MM.1S (cell line): ENCODE measurements around the gene MAP4K3.

Experiments used
- DNase-seq: peaks from one replicate; pipeline ENCODE4 v3.0.0-alpha.2; 2015
- H2AFZ ChIP-seq: fragments of 300-600 bp; sonication (generic); 2 replicates; pipeline ENCODE4 v1.6.0; 2016; ENCODE audit warnings: antibody characterized with exemption, low read length
- H3F3A ChIP-seq: fragments of 300-600 bp; sonication (generic); 2 replicates; pipeline ENCODE4 v1.6.1; 2016; ENCODE audit warnings: mild to moderate bottlenecking, antibody characterized with exemption, low read length, moderate library complexity, mixed read lengths; ENCODE audit not compliant: insufficient read depth
- H3K27ac ChIP-seq: fragments of 300-600 bp; sonication (generic); 2 replicates; pipeline ENCODE4 v1.5.1; 2016; ENCODE audit warnings: mild to moderate bottlenecking, low read length
- H3K27me3 ChIP-seq: fragments of 300-600 bp; sonication (generic); replicated peaks from 2 replicates; pipeline ENCODE4 v1.6.0; 2016; ENCODE audit warnings: low read length; ENCODE audit not compliant: insufficient read depth
- H3K36me3 ChIP-seq: fragments of 300-600 bp; sonication (generic); replicated peaks from 2 replicates; pipeline ENCODE4 v1.6.1; 2016; ENCODE audit warnings: mild to moderate bottlenecking, low read length, mixed read lengths; ENCODE audit not compliant: insufficient read depth
- H3K4me1 ChIP-seq: fragments of 300-600 bp; sonication (generic); 2 replicates; pipeline ENCODE4 v1.6.1; 2016; ENCODE audit warnings: low read length, mixed read lengths
- H3K4me2 ChIP-seq: fragments of 300-600 bp; sonication (generic); 2 replicates; pipeline ENCODE4 v1.6.0; 2016; ENCODE audit warnings: low read depth, low read length
- H3K4me3 ChIP-seq: fragments of 300-600 bp; sonication (generic); 2 replicates; pipeline ENCODE4 v1.5.1; 2016; ENCODE audit warnings: low read length, mixed read lengths
- H3K79me2 ChIP-seq: fragments of 300-600 bp; sonication (generic); 2 replicates; pipeline ENCODE4 v1.6.1; 2016; ENCODE audit warnings: mixed run types, low read length, mixed read lengths
- H3K9ac ChIP-seq: fragments of 300-600 bp; sonication (generic); 2 replicates; pipeline ENCODE4 v1.6.1; 2016; ENCODE audit warnings: low read length, mixed read lengths
- H3K9me2 ChIP-seq: fragments of 300-600 bp; sonication (generic); replicated peaks from 2 replicates; pipeline ENCODE4 v1.6.1; 2016; ENCODE audit warnings: mild to moderate bottlenecking, low read length, mixed read lengths; ENCODE audit not compliant: insufficient read depth
- H3K9me3 ChIP-seq: fragments of 300-600 bp; sonication (generic); replicated peaks from 2 replicates; pipeline ENCODE4 v1.6.1; 2016; ENCODE audit warnings: mild to moderate bottlenecking, low read length, mixed read lengths; ENCODE audit not compliant: insufficient read depth
- H4K20me1 ChIP-seq: fragments of 300-600 bp; sonication (generic); 2 replicates; pipeline ENCODE4 v1.6.1; 2016; ENCODE audit warnings: mild to moderate bottlenecking, low read length, moderate library complexity, mixed read lengths; ENCODE audit not compliant: insufficient read depth
- EZH2 ChIP-seq: fragments of 300-600 bp; sonication (generic); optimal IDR thresholded peaks from 2 replicates; pipeline ENCODE3; 2017; ENCODE audit warnings: low read depth, mild to moderate bottlenecking, antibody characterized with exemption, low read length, mixed read lengths
- EZH2phosphoT487 ChIP-seq: fragments of 300-600 bp; sonication (generic); IDR thresholded peaks from 2 replicates; pipeline ENCODE4 v1.6.1; 2018; ENCODE audit warnings: antibody characterized with exemption, low read length
- TF ChIP-seq, protein P1 (sequence below): fragments of 300-600 bp; sonication (generic); IDR thresholded peaks from 2 replicates; pipeline ENCODE4 v1.5.1; 2016; ENCODE audit warnings: antibody characterized with exemption, low read length, mixed read lengths

MAP4K3 gene

DNA sequence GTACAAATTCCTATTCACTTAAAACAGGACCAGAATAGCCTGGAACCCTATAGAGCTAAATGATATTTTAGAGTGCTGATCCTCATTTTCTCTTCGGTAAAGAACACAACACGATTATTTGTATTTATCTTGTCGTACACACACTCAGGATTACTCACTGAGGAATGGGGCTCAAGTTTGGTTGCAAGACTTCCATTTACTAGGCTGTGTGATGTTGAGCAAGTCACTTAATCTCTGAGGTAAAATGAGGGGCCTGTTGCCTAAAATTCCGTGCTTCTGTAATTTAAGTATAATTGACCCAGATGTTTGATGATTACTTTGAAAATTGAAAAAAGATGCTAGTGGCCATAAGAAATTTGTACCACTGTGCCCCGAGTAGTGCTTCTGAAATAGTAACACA, 42.6 kb upstream of the MAP4K3 start:
- peaks cover 6% of the 10 kb centered on the region; the same call in 1 of the 2 replicates for H3K4me1 ChIP-seq
- H3F3A ChIP-seq, result no peaks in the 10 kb centered on the region
- H3K4me2 ChIP-seq, result no peak overlapping the region
- H3K27ac ChIP-seq, result no peak overlapping the region
- H3K9me2 ChIP-seq, result no peaks in the 10 kb centered on the region
- TF ChIP-seq EZH2, result no peak
- no peak for TF ChIP-seq EZH2phosphoT487
- TF ChIP-seq, protein P1, sequence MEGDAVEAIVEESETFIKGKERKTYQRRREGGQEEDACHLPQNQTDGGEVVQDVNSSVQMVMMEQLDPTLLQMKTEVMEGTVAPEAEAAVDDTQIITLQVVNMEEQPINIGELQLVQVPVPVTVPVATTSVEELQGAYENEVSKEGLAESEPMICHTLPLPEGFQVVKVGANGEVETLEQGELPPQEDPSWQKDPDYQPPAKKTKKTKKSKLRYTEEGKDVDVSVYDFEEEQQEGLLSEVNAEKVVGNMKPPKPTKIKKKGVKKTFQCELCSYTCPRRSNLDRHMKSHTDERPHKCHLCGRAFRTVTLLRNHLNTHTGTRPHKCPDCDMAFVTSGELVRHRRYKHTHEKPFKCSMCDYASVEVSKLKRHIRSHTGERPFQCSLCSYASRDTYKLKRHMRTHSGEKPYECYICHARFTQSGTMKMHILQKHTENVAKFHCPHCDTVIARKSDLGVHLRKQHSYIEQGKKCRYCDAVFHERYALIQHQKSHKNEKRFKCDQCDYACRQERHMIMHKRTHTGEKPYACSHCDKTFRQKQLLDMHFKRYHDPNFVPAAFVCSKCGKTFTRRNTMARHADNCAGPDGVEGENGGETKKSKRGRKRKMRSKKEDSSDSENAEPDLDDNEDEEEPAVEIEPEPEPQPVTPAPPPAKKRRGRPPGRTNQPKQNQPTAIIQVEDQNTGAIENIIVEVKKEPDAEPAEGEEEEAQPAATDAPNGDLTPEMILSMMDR, result no peak
- no peaks in the 10 kb centered on the region; the same call in 1 of the 2 replicates for H3K36me3 ChIP-seq
- no peaks in the 10 kb centered on the region for H3K27me3 ChIP-seq
- no peak overlapping the region for H3K4me3 ChIP-seq
- no peaks in the 10 kb centered on the region for H4K20me1 ChIP-seq
- DNase-seq, result no peak
- H2AFZ ChIP-seq, result no peak overlapping the region
- no peak overlapping the region for H3K9ac ChIP-seq
- no peaks in the 10 kb centered on the region for H3K9me3 ChIP-seq
- H3K79me2 ChIP-seq, result no peaks in the 10 kb centered on the region

DNA sequence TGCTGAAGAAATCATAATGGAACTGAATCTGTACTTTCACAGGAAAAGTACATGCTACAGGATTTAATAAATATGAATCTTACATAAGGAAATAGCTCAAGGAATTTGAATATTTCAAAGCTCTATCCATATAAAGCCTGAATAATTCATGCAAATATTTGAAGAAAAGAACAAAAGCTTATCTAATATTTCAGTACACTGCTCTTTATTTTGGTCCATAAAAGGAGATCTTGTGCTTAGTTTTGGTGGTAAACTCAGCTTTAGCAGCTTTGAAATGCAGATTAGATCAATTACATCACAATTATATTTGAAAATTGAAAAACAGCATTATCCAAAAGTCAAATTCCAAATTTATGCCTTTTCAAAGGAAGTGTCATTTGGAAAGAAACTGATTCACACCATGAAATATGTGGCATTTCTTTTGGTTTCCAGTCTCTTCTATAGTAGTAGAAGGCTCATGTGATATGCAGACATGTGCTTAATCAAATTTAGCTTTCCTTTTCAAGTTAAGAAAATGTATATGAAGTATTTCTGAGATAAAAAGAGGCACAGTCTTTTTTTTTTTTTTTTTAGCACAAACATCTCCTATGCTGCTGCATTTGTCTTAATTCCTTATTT, 42.1 kb upstream of the MAP4K3 start:
- Histone ChIP-seq H3K79me2 (no peaks in the 10 kb centered on the region), H3K27me3 (no peaks in the 10 kb centered on the region), H3K4me2 (no peak overlapping the region), H3K27ac (no peak overlapping the region), H3K36me3 (no peaks in the 10 kb centered on the region; the same call in 1 of the 2 replicates), H3K9me3 (no peaks in the 10 kb centered on the region), H2AFZ (no peak overlapping the region), H3K4me3 (no peak overlapping the region), H4K20me1 (no peaks in the 10 kb centered on the region), H3F3A (no peaks in the 10 kb centered on the region), H3K9ac (no peak overlapping the region), H3K4me1 (peaks cover 7% of the 10 kb centered on the region), H3K9me2 (no peaks in the 10 kb centered on the region)
- DNase-seq, result no peak
- TF ChIP-seq, protein P1, result no peak
- no peak for TF ChIP-seq EZH2phosphoT487
- TF ChIP-seq EZH2, result no peak

DNA sequence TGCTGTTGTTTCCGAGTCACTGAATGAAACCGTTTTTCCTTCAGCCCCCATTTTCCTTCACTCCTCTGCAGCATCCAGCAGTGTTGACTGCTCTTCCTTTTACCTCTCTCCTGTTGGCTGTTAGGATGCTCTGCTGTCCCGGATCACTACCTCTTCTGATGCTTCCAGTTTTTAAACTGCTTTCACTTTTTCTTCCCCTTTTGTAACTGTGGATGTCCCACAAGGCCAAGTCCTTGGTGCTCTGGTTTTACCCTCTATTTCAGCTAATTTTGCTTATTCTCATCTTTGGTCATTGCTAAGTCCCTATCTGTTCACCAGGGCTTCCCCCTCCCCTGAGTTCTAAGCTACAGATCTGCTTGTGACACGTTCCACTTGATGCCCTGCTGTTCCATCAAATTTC, 39.4 kb upstream of the MAP4K3 start:
- Histone ChIP-seq H3K4me3 (no peak overlapping the region), H3K36me3 (no peaks in the 10 kb centered on the region)

More for the DNA sequence above, 39.4 kb upstream of the MAP4K3 start:
- Histone ChIP-seq H3K9me2 (no peaks in the 10 kb centered on the region), H3K27ac (no peak overlapping the region), H3K79me2 (no peaks in the 10 kb centered on the region), H2AFZ (no peak overlapping the region), H3K27me3 (no peaks in the 10 kb centered on the region), H3K4me1 (peaks cover 10% of the 10 kb centered on the region), H3K9me3 (no peaks in the 10 kb centered on the region), H3K9ac (no peak overlapping the region), H3F3A (peaks cover 3% of the 10 kb centered on the region), H3K4me2 (no peak overlapping the region), H4K20me1 (no peaks in the 10 kb centered on the region)
- TF ChIP-seq EZH2, result no peak
- TF ChIP-seq EZH2phosphoT487, result no peak
- TF ChIP-seq, protein P1, result no peak
- no peak for DNase-seq
